ENCODE measurements around the gene GGNBP2.
A peak's percentile ranks its signal among the peaks of the same experiment; 100 is the strongest.
"Not testable (repeated sequence)": the region's sequence is repeated elsewhere in the genome, so short reads cannot be mapped to it uniquely, and the experiment has no call there.

GGNBP2 gene

DNA sequence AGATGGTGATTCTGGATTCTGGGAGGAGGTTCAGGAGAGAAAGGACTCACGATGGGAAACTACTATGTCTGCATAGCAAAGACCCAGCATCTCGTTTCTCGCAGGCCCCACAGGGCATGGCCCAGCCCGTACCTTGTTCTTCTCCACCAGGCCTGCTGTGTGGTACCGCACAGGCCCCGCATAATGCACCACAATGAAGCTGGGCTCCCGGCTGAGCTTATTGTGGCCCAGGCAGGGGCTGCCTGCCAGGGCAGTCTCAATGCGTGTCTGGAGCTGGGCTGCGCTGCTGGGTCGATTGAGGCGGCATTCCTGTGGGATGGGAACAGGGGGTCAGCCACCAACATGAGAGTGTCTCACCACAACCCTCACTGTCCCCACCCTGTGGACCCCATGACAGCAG lies 37.9 kb upstream of the GGNBP2 start:
- no peak for DNase-seq
- H3K9me3 Mint-ChIP-seq = no peaks in the 10 kb centered on the region
- no peak overlapping the region for H3K4me3 Mint-ChIP-seq
- no peak overlapping the region for H3K27ac Mint-ChIP-seq
- no peaks in the 10 kb centered on the region for H3K4me1 Mint-ChIP-seq
- H3K36me3 Mint-ChIP-seq = peaks cover 28% of the 10 kb centered on the region
- CTCF ChIA-PET = no interaction called here
- H3K27me3 Mint-ChIP-seq = no peaks in the 10 kb centered on the region

DNA sequence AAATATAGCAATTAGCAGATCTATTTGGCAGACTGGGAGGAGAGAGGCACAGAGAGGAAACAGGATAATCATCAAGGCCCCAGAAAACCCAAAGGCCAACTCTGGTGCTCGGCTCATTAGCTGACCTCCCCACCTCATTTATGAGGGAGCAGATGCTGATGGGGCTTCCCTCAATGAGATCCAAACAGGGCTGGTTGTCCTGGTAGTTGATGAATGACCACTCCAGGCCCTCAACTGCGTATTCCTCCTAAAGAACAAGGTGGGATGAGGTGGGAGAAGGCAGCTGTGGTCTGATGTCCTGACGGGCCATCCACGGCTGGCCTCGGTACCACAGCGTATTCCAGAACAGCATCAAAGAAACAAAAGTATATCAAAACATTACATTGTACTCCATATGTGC lies 37.5 kb upstream of the GGNBP2 start:
- no peaks in the 10 kb centered on the region for H3K9me3 Mint-ChIP-seq
- CTCF ChIA-PET = no interaction called here
- H3K27ac Mint-ChIP-seq = no peak overlapping the region
- no peak for DNase-seq
- no peaks in the 10 kb centered on the region for H3K27me3 Mint-ChIP-seq
- no peaks in the 10 kb centered on the region for H3K4me1 Mint-ChIP-seq
- H3K4me3 Mint-ChIP-seq = no peak overlapping the region
- peaks cover 26% of the 10 kb centered on the region for H3K36me3 Mint-ChIP-seq

DNA sequence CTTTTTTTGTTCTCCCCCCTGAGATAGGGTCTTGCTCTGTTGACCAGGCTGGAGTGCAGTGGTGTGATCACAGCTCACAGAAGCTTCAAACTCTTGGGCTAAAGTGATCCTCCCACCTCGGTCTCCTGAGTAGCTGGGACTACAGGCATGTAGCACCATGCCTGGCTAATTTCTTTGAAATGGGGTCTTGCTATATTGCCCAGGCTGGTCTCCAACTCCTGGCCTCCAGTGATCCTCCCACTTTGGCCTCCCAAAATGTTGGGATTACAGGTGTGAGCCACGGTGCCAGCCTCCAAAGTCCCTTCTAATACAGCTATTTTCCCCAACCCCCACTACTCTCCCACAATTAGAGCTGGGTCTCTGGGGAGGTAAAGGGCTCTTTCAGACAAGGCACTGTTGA lies 36.3 kb upstream of the GGNBP2 start:
- H3K4me3 Mint-ChIP-seq, DNase-seq, CTCF ChIA-PET, H3K9me3 Mint-ChIP-seq, H3K27me3 Mint-ChIP-seq, H3K4me1 Mint-ChIP-seq: not testable (repeated sequence)
- Mint-ChIP-seq H3K36me3 (peaks cover 18% of the 10 kb centered on the region), H3K27ac (peak overlapping the region; percentile 37)

DNA sequence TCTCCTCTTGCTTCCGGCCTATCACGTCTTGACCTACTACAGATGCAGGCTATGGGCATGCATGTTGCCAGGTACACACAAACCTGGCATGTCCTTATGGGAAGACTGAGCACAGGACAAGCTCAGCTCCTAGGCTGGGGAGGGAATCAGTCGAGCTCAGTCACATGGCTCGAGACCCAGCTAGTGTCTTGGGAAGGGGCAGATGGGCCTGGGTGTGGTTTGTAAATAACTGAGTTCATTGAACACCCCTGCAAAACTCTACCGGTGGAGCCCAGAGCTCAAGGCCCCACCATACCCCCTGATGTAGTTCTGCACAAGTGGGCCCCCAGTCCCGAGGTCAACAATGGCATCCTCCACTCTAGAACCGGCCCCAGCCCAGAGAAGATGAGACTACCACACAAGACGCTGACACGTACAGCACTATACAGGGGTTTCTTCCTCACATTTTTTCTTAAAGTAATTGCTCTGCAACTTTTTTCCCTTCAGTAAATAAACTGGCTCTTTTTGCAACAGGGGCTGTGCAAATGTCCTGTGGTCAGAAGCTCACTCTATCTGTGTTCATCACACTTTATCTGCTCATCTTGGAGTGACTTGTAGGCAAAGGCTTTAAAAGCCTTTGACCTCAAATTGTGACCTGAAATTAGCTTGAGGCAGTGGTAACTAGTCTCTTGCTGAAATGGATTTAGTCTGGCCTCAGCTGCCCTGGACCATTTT lies 35.3 kb upstream of the GGNBP2 start:
- peaks cover 19% of the 10 kb centered on the region for H3K36me3 Mint-ChIP-seq
- CTCF ChIA-PET = interaction anchor here (1.3 kb wide), 1 partner anchor 15 kb away, joined by 4 read pairs; no protein-coding TSS in a partner anchor
- no peaks in the 10 kb centered on the region for H3K9me3 Mint-ChIP-seq
- no peaks in the 10 kb centered on the region for H3K27me3 Mint-ChIP-seq
- DNase-seq = no peak
- no peaks in the 10 kb centered on the region for H3K4me1 Mint-ChIP-seq
- H3K27ac Mint-ChIP-seq = no peak overlapping the region
- H3K4me3 Mint-ChIP-seq = no peak overlapping the region

DNA sequence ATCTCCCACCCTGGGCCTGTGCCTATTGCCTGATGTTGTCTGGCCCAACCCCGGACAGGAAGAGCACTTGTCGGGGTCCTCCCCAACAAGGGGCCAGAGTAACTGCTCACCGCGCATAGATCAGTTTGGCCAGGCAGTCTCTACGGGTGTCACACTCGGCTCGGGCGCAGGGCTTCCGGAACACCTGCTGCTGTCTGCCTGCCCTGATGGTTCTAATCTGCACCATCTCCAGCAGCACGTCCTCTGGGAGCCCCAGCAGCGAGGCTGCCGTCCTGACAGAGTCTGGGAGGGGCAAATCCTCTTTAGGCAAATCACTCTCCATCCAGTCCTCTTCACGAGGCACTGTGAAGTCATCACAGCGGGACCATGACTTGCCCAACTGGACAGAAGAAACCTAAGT lies 34.1 kb upstream of the GGNBP2 start:
- DNase-seq = no peak
- CTCF ChIA-PET = no interaction called here
- Mint-ChIP-seq H3K36me3 (peaks cover 16% of the 10 kb centered on the region), H3K27me3 (no peaks in the 10 kb centered on the region), H3K9me3 (no peaks in the 10 kb centered on the region), H3K4me1 (no peaks in the 10 kb centered on the region), H3K4me3 (no peak overlapping the region), H3K27ac (no peak overlapping the region)

DNA sequence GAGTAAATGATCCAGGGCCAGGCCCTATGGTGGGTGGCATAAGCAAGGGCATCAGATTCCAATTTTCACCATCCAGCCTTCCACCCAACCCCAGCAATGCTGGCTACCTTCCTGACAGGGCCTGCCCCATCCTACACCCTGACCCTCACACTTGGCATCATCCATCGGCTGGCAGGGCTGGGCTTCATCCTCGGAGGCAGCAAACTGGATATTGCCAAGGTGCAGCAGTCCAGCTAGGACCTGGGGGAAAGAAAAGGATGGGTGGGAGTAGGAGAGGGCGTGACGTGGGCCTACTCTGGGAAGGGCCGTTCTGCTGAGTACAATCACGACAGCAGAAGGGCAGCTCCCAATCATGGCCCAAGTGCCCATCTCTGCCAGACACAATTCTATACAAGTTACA lies 33.5 kb upstream of the GGNBP2 start:
- Mint-ChIP-seq H3K4me1 (no peaks in the 10 kb centered on the region), H3K9me3 (no peaks in the 10 kb centered on the region), H3K4me3 (no peak overlapping the region), H3K27ac (no peak overlapping the region), H3K27me3 (no peaks in the 10 kb centered on the region), H3K36me3 (peaks cover 12% of the 10 kb centered on the region)
- CTCF ChIA-PET = no interaction called here
- no peak for DNase-seq

DNA sequence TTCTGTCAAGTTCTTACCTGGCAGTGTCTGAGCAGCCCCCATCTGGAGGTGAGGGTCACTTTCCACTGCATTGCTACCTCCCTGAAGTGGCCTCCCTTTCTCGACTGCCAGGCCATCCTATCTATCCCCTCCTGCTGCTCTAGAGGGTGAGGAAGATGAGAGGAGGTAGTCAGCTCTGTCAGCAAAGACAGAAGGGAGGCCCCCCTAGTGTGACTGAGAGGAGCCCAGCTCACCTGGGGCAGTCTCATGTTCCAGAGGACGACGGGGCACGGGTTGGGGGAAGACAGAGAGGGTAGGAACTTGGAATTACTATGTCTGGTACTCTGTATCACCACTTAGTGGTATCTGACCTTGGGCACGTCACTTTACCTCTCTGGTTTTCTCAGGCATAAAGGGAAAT lies 32.1 kb upstream of the GGNBP2 start:
- Mint-ChIP-seq H3K4me1 (no peaks in the 10 kb centered on the region), H3K27ac (no peak overlapping the region), H3K4me3 (no peak overlapping the region), H3K36me3 (peaks cover 17% of the 10 kb centered on the region), H3K9me3 (no peaks in the 10 kb centered on the region), H3K27me3 (no peaks in the 10 kb centered on the region)
- CTCF ChIA-PET = no interaction called here
- DNase-seq = no peak

DNA sequence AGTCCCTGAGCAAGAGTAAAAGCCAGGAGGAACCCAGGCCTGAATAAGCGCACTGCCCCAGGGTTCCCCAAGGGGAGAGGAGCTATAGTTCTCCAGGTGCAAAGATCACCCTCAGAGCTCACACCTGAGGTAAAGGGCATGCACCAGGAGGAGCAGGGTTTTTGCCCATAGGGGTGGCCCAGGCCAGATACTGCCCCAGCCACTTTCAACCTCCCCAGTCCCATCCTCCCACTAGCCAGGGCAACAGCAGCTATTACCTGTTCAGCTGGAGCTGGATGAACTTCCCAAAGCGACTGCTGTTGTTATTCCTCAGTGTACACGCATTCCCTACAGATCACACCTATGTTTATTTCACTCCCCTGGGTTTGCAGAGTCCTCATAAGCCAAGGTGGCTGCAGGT lies 29.9 kb upstream of the GGNBP2 start:
- CTCF ChIA-PET = interaction anchor here (1.8 kb wide), 1 partner anchor 32 kb away, joined by 6 read pairs; no protein-coding TSS in a partner anchor
- H3K27me3 Mint-ChIP-seq = no peaks in the 10 kb centered on the region
- DNase-seq = no peak
- no peaks in the 10 kb centered on the region for H3K9me3 Mint-ChIP-seq
- H3K27ac Mint-ChIP-seq = no peak overlapping the region
- no peak overlapping the region for H3K4me3 Mint-ChIP-seq
- no peaks in the 10 kb centered on the region for H3K4me1 Mint-ChIP-seq
- peaks cover 21% of the 10 kb centered on the region for H3K36me3 Mint-ChIP-seq

DNA sequence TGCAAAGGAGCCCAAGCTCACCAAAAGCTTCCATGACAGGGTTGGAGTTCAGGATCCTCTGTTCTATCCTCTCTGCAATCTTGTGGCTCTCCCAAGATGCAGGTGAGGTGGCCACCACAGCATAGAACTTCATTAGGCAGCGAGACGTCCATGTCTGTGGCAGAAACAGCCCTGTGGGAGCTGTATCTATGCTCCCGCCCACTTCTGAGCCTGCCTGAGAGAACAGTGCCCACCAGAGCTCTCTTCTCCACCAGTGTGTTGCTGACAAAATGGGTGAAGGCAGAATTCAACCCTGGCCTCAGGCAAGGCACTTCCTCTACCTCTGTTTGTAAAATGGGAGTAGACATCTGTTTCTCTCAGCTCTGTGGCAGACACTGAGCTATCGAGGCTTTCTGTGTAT lies 28.9 kb upstream of the GGNBP2 start:
- CTCF ChIA-PET = interaction anchor here (1.8 kb wide), 1 partner anchor 33 kb away, joined by 6 read pairs; no protein-coding TSS in a partner anchor
- no peaks in the 10 kb centered on the region for H3K4me1 Mint-ChIP-seq
- peaks cover 23% of the 10 kb centered on the region for H3K36me3 Mint-ChIP-seq
- no peak overlapping the region for H3K27ac Mint-ChIP-seq
- no peak overlapping the region for H3K4me3 Mint-ChIP-seq
- no peak for DNase-seq
- no peaks in the 10 kb centered on the region for H3K9me3 Mint-ChIP-seq
- no peaks in the 10 kb centered on the region for H3K27me3 Mint-ChIP-seq

DNA sequence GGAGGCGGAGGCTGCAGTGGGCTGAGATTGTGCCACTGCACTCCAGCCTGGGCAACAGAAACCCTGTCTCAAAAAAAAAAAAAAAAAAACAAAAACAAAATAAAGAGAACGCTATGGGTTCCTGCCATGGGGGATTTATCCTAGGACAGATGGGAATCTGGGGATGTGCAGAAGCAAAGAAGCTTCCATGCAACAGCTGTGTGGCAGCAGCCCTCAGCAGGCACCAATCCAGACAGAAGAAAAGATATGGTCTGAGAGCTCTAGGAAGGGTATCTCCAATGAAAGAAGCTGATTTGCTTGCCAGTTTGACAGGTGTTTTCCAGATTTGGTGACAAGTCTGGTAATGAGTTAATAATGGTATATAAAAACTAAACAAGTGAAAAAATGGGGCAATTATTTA lies 21.6 kb upstream of the GGNBP2 start:
- Mint-ChIP-seq H3K27ac (no peak overlapping the region), H3K4me1 (peaks cover 21% of the 10 kb centered on the region), H3K4me3 (no peak overlapping the region), H3K27me3 (no peaks in the 10 kb centered on the region), H3K9me3 (no peaks in the 10 kb centered on the region), H3K36me3 (peaks cover 50% of the 10 kb centered on the region)
- CTCF ChIA-PET = no interaction called here
- no peak for DNase-seq

DNA sequence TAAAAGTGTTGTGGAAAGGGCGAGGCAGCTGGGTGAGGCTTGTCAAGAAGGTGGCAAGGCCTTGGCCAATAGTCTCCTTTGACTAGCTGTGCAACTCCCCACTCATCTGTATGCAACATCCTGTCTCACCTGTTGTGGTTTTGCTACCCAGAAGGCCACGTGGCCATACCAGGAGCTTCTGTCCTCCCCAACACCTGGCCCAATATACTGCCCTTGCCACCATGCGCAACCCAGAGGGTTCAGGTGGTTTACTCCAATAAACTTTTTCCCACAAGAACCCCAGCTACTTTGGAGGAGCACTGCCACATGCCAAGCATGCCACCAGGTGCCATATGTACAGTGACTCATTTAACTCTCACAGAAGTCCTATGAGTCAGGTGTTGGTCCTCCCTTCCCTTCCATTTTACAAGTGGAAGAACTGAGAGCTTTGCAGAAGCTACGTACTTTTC lies 20.3 kb upstream of the GGNBP2 start:
- no peaks in the 10 kb centered on the region for H3K9me3 Mint-ChIP-seq
- no peak overlapping the region for H3K4me3 Mint-ChIP-seq
- peaks cover 26% of the 10 kb centered on the region for H3K4me1 Mint-ChIP-seq
- H3K36me3 Mint-ChIP-seq = peaks cover 48% of the 10 kb centered on the region
- CTCF ChIA-PET = no interaction called here
- no peaks in the 10 kb centered on the region for H3K27me3 Mint-ChIP-seq
- no peak for DNase-seq
- H3K27ac Mint-ChIP-seq = peak overlapping the region; percentile 52

DNA sequence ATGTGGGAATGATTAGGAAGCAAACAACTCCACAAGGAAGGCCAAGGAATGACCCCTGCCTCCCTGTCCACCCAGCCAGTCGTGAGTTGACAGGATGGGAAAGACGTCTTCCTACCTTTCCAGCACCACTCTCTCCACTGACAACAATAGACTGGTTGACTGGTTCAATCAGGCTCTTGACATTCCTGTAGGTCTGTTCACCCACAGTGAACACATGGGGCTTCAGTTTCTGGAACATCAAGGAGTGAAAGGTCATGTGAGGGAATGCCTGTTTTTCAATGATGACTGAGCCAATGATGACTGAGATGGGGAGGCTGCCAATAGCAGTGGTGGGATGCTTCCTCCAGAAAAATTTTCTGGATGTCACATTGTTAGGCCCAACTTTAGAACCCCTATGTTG lies 19.6 kb upstream of the GGNBP2 start:
- H3K27me3 Mint-ChIP-seq = no peaks in the 10 kb centered on the region
- H3K9me3 Mint-ChIP-seq = no peaks in the 10 kb centered on the region
- H3K27ac Mint-ChIP-seq = no peak overlapping the region
- H3K36me3 Mint-ChIP-seq = peaks cover 48% of the 10 kb centered on the region
- no peak for DNase-seq
- H3K4me1 Mint-ChIP-seq = peaks cover 30% of the 10 kb centered on the region
- CTCF ChIA-PET = no interaction called here
- H3K4me3 Mint-ChIP-seq = no peak overlapping the region

DNA sequence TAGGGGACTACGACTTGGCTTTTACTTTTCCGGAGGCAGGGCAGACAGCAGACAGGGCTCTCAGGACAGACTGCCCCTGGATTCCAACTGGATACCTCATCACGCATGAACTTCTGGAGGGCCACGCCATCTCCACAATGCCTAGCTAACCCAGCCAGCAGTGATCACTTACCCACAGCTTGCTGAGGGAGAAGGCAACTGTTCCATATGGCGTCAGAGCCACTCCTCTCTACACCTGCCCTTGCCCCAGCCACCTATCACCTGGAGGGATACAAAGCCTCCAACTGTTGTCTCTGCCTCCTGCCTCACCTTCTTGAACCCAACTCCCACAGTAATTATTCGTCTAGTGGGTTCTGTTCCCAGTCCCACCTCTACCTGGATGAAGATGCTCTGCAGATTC lies 18.8 kb upstream of the GGNBP2 start:
- CTCF ChIA-PET = no interaction called here
- Mint-ChIP-seq H3K4me1 (peaks cover 30% of the 10 kb centered on the region), H3K9me3 (no peaks in the 10 kb centered on the region), H3K27me3 (no peaks in the 10 kb centered on the region), H3K27ac (no peak overlapping the region), H3K36me3 (peaks cover 41% of the 10 kb centered on the region), H3K4me3 (no peak overlapping the region)
- DNase-seq = no peak

DNA sequence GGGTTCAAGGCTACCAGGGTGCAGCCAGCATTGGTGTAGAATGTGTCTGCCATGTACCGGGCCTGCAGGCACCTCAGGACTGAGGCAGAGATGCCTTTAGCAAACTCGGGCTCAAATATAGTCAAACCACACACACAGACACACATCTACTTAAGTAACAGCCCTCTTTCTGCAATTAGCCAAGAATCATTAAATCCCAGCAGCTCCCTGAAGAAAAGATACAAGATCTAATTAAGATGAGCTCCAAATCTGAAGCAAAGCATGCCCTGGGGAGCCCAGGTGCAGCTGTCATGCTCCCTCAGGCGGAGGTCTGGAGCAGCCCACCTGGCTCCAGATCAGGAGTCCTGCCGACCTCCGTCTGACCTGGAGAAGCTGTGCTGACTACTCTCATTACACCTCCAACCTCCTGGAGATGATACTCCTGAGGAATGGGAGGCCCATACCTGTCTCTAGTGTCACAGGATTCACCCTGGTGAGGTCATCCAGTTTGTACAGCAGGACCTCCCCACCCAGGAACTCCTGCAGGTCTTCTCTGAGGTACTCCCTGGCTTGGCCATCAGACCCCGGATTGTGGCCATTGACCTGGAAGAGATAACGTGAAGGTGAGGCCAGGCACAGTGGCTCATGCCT lies 17.0 kb upstream of the GGNBP2 start:
- peak overlapping the region; percentile 19 for H3K27ac Mint-ChIP-seq

DNA sequence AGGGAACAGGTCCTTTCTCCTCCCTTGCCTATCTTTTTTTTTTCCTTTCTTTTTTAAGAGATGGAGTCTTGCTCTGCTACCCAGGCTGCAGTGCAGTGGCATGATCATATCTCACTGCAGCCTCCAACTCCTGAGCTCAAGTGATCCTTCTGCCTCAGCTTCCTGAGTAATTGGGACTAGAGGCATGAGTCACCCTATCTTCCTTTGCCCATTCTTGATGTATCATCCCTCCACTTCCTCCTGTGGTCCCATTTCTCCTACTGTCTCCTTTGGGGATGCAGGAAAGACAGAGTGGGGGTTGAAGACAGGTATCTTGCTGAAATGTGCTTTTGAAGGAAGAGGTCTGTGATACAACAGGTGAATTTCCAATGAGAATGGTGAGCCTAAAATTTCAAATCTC lies 15.6 kb upstream of the GGNBP2 start:
- DNase-seq = no peak
- Mint-ChIP-seq H3K36me3 (peaks cover 51% of the 10 kb centered on the region), H3K4me1 (peaks cover 50% of the 10 kb centered on the region), H3K9me3 (no peaks in the 10 kb centered on the region), H3K4me3 (no peak overlapping the region), H3K27me3 (no peaks in the 10 kb centered on the region), H3K27ac (peak overlapping the region; percentile 37)
- CTCF ChIA-PET = no interaction called here

More for the DNA sequence above, 17.0 kb upstream of the GGNBP2 start:
- no peak overlapping the region for H3K4me3 Mint-ChIP-seq
- no peaks in the 10 kb centered on the region for H3K9me3 Mint-ChIP-seq
- H3K36me3 Mint-ChIP-seq = peaks cover 45% of the 10 kb centered on the region
- CTCF ChIA-PET = no interaction called here
- H3K4me1 Mint-ChIP-seq = peaks cover 38% of the 10 kb centered on the region
- DNase-seq = no peak
- H3K27me3 Mint-ChIP-seq = no peaks in the 10 kb centered on the region
